SK-N-MC (cell line): Measurements from ENCODE around the gene PEX10.

Experiments used
- DNase-seq: peaks from one replicate; pipeline ENCODE4 v3.0.0-alpha.2; 2011; ENCODE audit warnings: low read depth, low spot score
- H3K27ac ChIP-seq: fragments of 200-600 bp; sonication (generic); 2 replicates; pipeline ENCODE4 v1.5.1; 2016; ENCODE audit warnings: mixed run types
- H3K36me3 ChIP-seq: fragments of 200-600 bp; sonication (generic); 2 replicates; pipeline ENCODE4 v1.6.1; 2017; ENCODE audit warnings: antibody characterized with exemption, low read length, mixed read lengths; ENCODE audit not compliant: insufficient read depth
- H3K4me3 ChIP-seq: fragments of 200-600 bp; sonication (generic); 2 replicates; pipeline ENCODE4 v1.5.1; 2016
- H3K9ac ChIP-seq: fragments of 200-600 bp; sonication (generic); 2 replicates; pipeline ENCODE4 v1.8.0; 2017; ENCODE audit warnings: mixed run types, mixed read lengths; ENCODE audit not compliant: insufficient read length
- H3K9me3 ChIP-seq: fragments of 200-600 bp; sonication (generic); 2 replicates; pipeline ENCODE4 v1.6.1; 2017; ENCODE audit warnings: low read depth, mild to moderate bottlenecking, antibody characterized with exemption, low read length, moderate library complexity, mixed read lengths
- EZH2 ChIP-seq: fragments of 200-600 bp; sonication (generic); IDR thresholded peaks from one replicate; pipeline ENCODE4 v1.6.1; 2017; ENCODE audit warnings: antibody characterized with exemption
- FOXP2 ChIP-seq: optimal IDR thresholded peaks from 2 replicates; pipeline ENCODE3; 2011; ENCODE audit warnings: mild to moderate bottlenecking, moderate library complexity; ENCODE audit not compliant: insufficient read depth; ENCODE audit errors: extremely low read length, control extremely low read depth
- POLR2AphosphoS5 ChIP-seq: IDR thresholded peaks from 2 replicates; pipeline ENCODE4 v1.6.1; 2012; ENCODE audit warnings: mild to moderate bottlenecking, low read depth, low read length, borderline replicate concordance

PEX10 gene

GRCh38 chr1:2376261-2376741 lies 36.1 kb downstream of the PEX10 start:
- no peaks in the 10 kb centered on the region for H3K9me3 ChIP-seq
- TF ChIP-seq POLR2AphosphoS5 (no peak), FOXP2 (no peak), EZH2 (no peak)
- no peak for DNase-seq
- no peak overlapping the region for H3K9ac ChIP-seq
- no peak overlapping the region for H3K27ac ChIP-seq
- no peak overlapping the region for H3K4me3 ChIP-seq
- no peaks in the 10 kb centered on the region for H3K36me3 ChIP-seq

DNA sequence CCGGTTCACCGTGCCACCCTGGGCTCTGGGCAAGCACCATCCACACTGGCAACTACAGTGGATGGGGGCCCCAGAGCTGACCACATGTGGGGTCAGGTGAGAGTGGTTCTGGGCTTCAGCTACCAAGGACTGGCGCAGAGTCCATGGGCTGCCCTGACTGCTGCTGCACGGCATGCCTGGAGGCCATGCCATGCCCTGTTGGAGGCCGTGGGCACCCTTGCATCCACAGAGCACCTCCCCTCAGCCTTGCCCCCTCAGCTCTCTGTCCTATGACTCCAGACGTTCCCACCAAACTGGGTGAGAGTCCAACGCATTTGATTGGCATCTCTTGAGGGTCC lies 36.5 kb downstream of the PEX10 start:
- no peaks in the 10 kb centered on the region for H3K36me3 ChIP-seq
- no peak for TF ChIP-seq FOXP2
- no peak for TF ChIP-seq POLR2AphosphoS5
- no peak for TF ChIP-seq EZH2
- H3K4me3 ChIP-seq = no peak overlapping the region
- no peak for DNase-seq
- H3K9ac ChIP-seq = no peak overlapping the region
- no peak overlapping the region for H3K27ac ChIP-seq
- H3K9me3 ChIP-seq = no peaks in the 10 kb centered on the region

GRCh38 chr1:2375246-2375922 lies 37.0 kb downstream of the PEX10 start:
- Histone ChIP-seq H3K9ac (no peak overlapping the region), H3K27ac (0 out of 2 replicates have a peak overlapping the region, but pooled peaks have one; percentile 49), H3K9me3 (no peaks in the 10 kb centered on the region), H3K36me3 (no peaks in the 10 kb centered on the region), H3K4me3 (no peak overlapping the region)
- no peak for DNase-seq
- TF ChIP-seq POLR2AphosphoS5 = no peak
- TF ChIP-seq FOXP2 = no peak
- TF ChIP-seq EZH2 = no peak

- DNase-seq = no peak
- Histone ChIP-seq H3K9me3 (no peaks in the 10 kb centered on the region), H3K4me3 (no peak overlapping the region), H3K9ac (no peak overlapping the region), H3K36me3 (no peaks in the 10 kb centered on the region), H3K27ac (peak overlapping the region; percentile 49; the same call in 1 of the 2 replicates)
- TF ChIP-seq EZH2 = no peak
- TF ChIP-seq POLR2AphosphoS5 = no peak
- TF ChIP-seq FOXP2 = no peak
These were observed 37.9 kb downstream of the PEX10 start for GRCh38 chr1:2374252-2375155.

- TF ChIP-seq FOXP2 (no peak), EZH2 (no peak), POLR2AphosphoS5 (no peak)
- DNase-seq = no peak
- no peaks in the 10 kb centered on the region for H3K36me3 ChIP-seq
- no peak overlapping the region for H3K9ac ChIP-seq
- no peak overlapping the region for H3K27ac ChIP-seq
- no peaks in the 10 kb centered on the region for H3K9me3 ChIP-seq
- H3K4me3 ChIP-seq = no peak overlapping the region
These were observed 38.7 kb downstream of the PEX10 start for GRCh38 chr1:2373551-2374251.

DNA sequence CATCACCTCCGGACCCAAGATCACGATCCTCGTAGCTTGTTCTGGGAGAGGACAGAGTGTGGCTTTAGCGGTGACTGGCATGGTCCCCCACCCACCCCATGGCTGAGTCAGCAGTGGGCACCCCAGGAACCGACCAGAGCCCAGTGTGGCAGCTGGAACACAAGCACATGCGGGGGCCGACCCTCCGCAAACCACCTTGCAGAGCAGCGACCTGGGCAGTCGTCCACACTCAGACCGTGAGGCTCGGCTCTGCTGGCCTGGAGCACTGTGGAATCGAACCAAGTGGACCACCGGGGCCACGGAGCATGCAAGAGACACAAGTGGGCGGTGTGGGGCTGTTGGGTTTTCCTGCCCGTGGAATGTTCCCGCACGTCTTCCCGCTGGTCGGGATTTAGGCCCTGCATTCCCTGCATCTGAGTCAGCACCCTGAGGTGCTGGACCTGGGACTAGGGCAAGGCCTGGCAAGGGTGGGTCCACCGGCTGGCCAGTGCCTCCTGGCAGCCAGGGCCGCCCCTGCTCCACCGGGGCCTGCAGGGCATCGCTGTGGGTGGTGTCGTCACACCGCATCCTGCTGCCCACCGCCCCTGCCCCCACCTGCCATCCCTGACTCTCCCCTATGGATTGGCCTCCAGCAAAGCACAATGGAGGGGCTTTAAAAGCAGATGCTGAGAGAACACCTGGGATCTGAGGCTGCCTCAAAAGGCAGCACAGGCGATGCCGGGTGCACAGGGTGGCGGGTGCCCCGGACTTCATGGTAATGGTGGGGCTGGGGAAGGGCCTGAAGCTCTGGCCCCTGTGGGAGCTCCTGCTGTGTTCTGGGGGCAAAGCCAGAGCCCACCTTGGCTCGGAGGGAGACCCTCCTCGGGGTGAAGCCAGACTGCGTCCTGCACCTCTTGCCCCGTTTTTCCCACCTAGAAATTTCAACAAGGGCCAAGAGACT lies 39.5 kb downstream of the PEX10 start:
- H3K4me3 ChIP-seq = no peak overlapping the region
- no peak overlapping the region for H3K9ac ChIP-seq
- TF ChIP-seq FOXP2 (no peak), EZH2 (no peak), POLR2AphosphoS5 (no peak)
- no peaks in the 10 kb centered on the region for H3K9me3 ChIP-seq
- DNase-seq = no peak
- no peak overlapping the region for H3K27ac ChIP-seq
- H3K36me3 ChIP-seq = no peaks in the 10 kb centered on the region

- no peak for DNase-seq
These were observed 44.2 kb downstream of the PEX10 start for GRCh38 chr1:2368053-2368744.

More at GRCh38 chr1:2368053-2368744, 44.2 kb downstream of the PEX10 start:
- H3K27ac ChIP-seq = no peak overlapping the region
- H3K9me3 ChIP-seq = 0 out of 2 replicates have a peak, but pooled peaks cover 4% of the 10 kb centered on the region
- TF ChIP-seq POLR2AphosphoS5 (no peak), FOXP2 (no peak), EZH2 (no peak)
- H3K9ac ChIP-seq = no peak overlapping the region
- no peaks in the 10 kb centered on the region for H3K36me3 ChIP-seq
- no peak overlapping the region for H3K4me3 ChIP-seq
